B cell (primary cell): ENCODE measurements around the gene ANK2.

Source experiments
- EZH2 ChIP-seq: IDR thresholded peaks from 2 replicates; pipeline ENCODE4 v1.6.1; 2012; ENCODE audit warnings: borderline replicate concordance, low read depth, mild to moderate bottlenecking, moderate library complexity, low read length; ENCODE audit not compliant: insufficient read depth, poor library complexity, severe bottlenecking
- TF ChIP-seq, protein P1 (sequence below): fragments of 200-600 bp; IDR thresholded peaks from one replicate; pipeline ENCODE4 v1.8.0; 2022; ENCODE audit warnings: antibody characterized with exemption, mild to moderate bottlenecking

- TF ChIP-seq, protein P1, sequence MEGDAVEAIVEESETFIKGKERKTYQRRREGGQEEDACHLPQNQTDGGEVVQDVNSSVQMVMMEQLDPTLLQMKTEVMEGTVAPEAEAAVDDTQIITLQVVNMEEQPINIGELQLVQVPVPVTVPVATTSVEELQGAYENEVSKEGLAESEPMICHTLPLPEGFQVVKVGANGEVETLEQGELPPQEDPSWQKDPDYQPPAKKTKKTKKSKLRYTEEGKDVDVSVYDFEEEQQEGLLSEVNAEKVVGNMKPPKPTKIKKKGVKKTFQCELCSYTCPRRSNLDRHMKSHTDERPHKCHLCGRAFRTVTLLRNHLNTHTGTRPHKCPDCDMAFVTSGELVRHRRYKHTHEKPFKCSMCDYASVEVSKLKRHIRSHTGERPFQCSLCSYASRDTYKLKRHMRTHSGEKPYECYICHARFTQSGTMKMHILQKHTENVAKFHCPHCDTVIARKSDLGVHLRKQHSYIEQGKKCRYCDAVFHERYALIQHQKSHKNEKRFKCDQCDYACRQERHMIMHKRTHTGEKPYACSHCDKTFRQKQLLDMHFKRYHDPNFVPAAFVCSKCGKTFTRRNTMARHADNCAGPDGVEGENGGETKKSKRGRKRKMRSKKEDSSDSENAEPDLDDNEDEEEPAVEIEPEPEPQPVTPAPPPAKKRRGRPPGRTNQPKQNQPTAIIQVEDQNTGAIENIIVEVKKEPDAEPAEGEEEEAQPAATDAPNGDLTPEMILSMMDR: no peak
- TF ChIP-seq EZH2: no peak
These were observed 306.3 kb downstream of the ANK2 start for GRCh38 chr4:113355550-113356371.
